ENCODE measurements around the gene SENP7. TPM values are rescaled to one million over a fixed set of nuclear protein-coding genes. Genes with fewer than 3 reads are reported as not detected.

Gene SENP7
- total and polyA plus RNA-seq, 2 experiments from 2014 or later: 5.0 to 9.0 TPM

DNA sequence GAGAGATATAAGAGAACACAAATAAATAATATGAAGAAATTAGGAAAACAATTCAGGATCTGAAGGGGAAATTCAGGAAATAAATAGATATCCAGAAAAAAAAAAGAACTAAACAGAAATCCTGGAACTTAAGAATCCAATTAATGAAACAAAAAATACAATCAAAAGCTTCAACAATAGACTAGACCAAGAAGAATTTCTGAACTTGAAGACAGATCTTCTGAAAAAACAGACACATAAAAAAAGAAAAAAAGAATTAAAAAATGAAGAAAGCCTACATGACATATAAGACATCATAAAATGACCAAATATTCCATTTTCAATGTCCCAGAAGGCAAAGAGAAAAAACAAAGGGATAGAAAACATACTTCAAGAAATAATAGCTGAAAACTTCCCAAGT is 124.3 kb downstream of the SENP7 start:
- Mint-ChIP-seq H3K27ac (no peak overlapping the region), H3K9me3 (peaks cover 2% of the 10 kb centered on the region; the same call in 1 of the 3 replicates), H3K27me3 (ENCODE audit: insufficient read depth, low read depth, poor library complexity) (no peaks in the 10 kb centered on the region), H3K4me1 (no peaks in the 10 kb centered on the region), H3K36me3 (ENCODE audit: low read depth) (no peaks in the 10 kb centered on the region), H3K4me3 (no peak overlapping the region)
- no peak for DNase-seq (ENCODE audit: low spot score)
- Histone ChIP-seq H4K20me1 (replicated peaks; ENCODE audit: insufficient read depth) (no peaks in the 10 kb centered on the region), H3K4me2 (no peak overlapping the region), H3K27me3 (ENCODE audit: insufficient read depth) (no peaks in the 10 kb centered on the region), H2AFZ (no peak overlapping the region), H3K9me2 (ENCODE audit: insufficient read depth) (no peaks in the 10 kb centered on the region), H3K79me2 (replicated peaks; ENCODE audit: insufficient read depth) (no peaks in the 10 kb centered on the region), H3K4me1 (ENCODE audit: insufficient read depth) (no peaks in the 10 kb centered on the region), H3F3A (replicated peaks; ENCODE audit: low read depth) (no peaks in the 10 kb centered on the region), H3K4me3 (no peak overlapping the region), H3K27ac (ENCODE audit: low read depth) (no peak overlapping the region), H3K36me3 (ENCODE audit: insufficient read depth) (no peaks in the 10 kb centered on the region)
- TF ChIP-seq, protein P1, sequence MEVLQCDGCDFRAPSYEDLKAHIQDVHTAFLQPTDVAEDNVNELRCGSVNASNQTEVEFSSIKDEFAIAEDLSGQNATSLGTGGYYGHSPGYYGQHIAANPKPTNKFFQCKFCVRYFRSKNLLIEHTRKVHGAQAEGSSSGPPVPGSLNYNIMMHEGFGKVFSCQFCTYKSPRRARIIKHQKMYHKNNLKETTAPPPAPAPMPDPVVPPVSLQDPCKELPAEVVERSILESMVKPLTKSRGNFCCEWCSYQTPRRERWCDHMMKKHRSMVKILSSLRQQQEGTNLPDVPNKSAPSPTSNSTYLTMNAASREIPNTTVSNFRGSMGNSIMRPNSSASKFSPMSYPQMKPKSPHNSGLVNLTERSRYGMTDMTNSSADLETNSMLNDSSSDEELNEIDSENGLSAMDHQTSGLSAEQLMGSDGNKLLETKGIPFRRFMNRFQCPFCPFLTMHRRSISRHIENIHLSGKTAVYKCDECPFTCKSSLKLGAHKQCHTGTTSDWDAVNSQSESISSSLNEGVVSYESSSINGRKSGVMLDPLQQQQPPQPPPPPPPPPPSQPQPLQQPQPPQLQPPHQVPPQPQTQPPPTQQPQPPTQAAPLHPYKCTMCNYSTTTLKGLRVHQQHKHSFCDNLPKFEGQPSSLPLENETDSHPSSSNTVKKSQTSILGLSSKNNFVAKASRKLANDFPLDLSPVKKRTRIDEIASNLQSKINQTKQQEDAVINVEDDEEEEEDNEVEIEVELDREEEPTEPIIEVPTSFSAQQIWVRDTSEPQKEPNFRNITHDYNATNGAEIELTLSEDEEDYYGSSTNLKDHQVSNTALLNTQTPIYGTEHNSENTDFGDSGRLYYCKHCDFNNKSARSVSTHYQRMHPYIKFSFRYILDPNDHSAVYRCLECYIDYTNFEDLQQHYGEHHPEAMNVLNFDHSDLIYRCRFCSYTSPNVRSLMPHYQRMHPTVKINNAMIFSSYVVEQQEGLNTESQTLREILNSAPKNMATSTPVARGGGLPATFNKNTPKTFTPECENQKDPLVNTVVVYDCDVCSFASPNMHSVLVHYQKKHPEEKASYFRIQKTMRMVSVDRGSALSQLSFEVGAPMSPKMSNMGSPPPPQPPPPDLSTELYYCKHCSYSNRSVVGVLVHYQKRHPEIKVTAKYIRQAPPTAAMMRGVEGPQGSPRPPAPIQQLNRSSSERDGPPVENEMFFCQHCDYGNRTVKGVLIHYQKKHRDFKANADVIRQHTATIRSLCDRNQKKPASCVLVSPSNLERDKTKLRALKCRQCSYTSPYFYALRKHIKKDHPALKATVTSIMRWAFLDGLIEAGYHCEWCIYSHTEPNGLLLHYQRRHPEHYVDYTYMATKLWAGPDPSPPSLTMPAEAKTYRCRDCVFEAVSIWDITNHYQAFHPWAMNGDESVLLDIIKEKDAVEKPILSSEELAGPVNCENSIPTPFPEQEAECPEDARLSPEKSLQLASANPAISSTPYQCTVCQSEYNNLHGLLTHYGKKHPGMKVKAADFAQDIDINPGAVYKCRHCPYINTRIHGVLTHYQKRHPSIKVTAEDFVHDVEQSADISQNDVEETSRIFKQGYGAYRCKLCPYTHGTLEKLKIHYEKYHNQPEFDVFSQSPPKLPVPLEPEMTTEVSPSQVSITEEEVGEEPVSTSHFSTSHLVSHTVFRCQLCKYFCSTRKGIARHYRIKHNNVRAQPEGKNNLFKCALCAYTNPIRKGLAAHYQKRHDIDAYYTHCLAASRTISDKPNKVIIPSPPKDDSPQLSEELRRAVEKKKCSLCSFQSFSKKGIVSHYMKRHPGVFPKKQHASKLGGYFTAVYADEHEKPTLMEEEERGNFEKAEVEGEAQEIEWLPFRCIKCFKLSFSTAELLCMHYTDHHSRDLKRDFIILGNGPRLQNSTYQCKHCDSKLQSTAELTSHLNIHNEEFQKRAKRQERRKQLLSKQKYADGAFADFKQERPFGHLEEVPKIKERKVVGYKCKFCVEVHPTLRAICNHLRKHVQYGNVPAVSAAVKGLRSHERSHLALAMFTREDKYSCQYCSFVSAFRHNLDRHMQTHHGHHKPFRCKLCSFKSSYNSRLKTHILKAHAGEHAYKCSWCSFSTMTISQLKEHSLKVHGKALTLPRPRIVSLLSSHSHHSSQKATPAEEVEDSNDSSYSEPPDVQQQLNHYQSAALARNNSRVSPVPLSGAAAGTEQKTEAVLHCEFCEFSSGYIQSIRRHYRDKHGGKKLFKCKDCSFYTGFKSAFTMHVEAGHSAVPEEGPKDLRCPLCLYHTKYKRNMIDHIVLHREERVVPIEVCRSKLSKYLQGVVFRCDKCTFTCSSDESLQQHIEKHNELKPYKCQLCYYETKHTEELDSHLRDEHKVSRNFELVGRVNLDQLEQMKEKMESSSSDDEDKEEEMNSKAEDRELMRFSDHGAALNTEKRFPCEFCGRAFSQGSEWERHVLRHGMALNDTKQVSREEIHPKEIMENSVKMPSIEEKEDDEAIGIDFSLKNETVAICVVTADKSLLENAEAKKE (CRISPR knock-in tag; IDR thresholded peaks at IDR 0.05): no peak
- TF ChIP-seq, protein P2, sequence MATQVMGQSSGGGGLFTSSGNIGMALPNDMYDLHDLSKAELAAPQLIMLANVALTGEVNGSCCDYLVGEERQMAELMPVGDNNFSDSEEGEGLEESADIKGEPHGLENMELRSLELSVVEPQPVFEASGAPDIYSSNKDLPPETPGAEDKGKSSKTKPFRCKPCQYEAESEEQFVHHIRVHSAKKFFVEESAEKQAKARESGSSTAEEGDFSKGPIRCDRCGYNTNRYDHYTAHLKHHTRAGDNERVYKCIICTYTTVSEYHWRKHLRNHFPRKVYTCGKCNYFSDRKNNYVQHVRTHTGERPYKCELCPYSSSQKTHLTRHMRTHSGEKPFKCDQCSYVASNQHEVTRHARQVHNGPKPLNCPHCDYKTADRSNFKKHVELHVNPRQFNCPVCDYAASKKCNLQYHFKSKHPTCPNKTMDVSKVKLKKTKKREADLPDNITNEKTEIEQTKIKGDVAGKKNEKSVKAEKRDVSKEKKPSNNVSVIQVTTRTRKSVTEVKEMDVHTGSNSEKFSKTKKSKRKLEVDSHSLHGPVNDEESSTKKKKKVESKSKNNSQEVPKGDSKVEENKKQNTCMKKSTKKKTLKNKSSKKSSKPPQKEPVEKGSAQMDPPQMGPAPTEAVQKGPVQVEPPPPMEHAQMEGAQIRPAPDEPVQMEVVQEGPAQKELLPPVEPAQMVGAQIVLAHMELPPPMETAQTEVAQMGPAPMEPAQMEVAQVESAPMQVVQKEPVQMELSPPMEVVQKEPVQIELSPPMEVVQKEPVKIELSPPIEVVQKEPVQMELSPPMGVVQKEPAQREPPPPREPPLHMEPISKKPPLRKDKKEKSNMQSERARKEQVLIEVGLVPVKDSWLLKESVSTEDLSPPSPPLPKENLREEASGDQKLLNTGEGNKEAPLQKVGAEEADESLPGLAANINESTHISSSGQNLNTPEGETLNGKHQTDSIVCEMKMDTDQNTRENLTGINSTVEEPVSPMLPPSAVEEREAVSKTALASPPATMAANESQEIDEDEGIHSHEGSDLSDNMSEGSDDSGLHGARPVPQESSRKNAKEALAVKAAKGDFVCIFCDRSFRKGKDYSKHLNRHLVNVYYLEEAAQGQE (IDR thresholded peaks at IDR 0.05; ENCODE audit: unreplicated experiment): no peak
- TF ChIP-seq EZH2 (IDR thresholded peaks at IDR 0.05; ENCODE audit: low read depth, unreplicated experiment) (no peak), JUNB (IDR thresholded peaks at IDR 0.05; ENCODE audit: unreplicated experiment) (no peak), CREB1 (CRISPR knock-in tag; IDR thresholded peaks at IDR 0.05; ENCODE audit: low read depth) (no peak), POLR2AphosphoS5 (IDR thresholded peaks at IDR 0.05; ENCODE audit: low read depth) (no peak)
- ATAC-seq: no peak
